ENCODE measurements around the gene TYW1. TPM values are rescaled to one million over a fixed set of nuclear protein-coding genes. Genes with fewer than 3 reads are reported as not detected.
"Not testable (repeated sequence)": the region's sequence is repeated elsewhere in the genome, so short reads cannot be mapped to it uniquely, and the experiment has no call there.

TYW1 gene
- total RNA-seq, 1 donor from 2014 or later = 11.1 TPM

GRCh38 chr7:67229018-67229417 lies 232.4 kb downstream of the TYW1 start:
- not testable (repeated sequence) for DNase-seq, H3K36me3 ChIP-seq
- peak overlapping the region; percentile 52 for H3K27ac ChIP-seq (replicated peaks)

GRCh38 chr7:67230029-67230428 lies 233.4 kb downstream of the TYW1 start:
- H3K27me3 ChIP-seq (ENCODE audit: low read depth); H3K36me3 ChIP-seq; DNase-seq; intact Hi-C loops (cut with micrococcal nuclease); H3K9me3 ChIP-seq (replicated peaks); H3K4me3 ChIP-seq: not testable (repeated sequence)
- Histone ChIP-seq H3K27ac (replicated peaks) (peak overlapping the region; percentile 52), H3K4me1 (peaks cover 19% of the 10 kb centered on the region)

More at GRCh38 chr7:67229018-67229417, 232.4 kb downstream of the TYW1 start:
- peaks cover 19% of the 10 kb centered on the region for H3K4me1 ChIP-seq
- H3K4me3 ChIP-seq; intact Hi-C loops (cut with micrococcal nuclease); H3K9me3 ChIP-seq (replicated peaks); H3K27me3 ChIP-seq (ENCODE audit: low read depth): not testable (repeated sequence)

DNA sequence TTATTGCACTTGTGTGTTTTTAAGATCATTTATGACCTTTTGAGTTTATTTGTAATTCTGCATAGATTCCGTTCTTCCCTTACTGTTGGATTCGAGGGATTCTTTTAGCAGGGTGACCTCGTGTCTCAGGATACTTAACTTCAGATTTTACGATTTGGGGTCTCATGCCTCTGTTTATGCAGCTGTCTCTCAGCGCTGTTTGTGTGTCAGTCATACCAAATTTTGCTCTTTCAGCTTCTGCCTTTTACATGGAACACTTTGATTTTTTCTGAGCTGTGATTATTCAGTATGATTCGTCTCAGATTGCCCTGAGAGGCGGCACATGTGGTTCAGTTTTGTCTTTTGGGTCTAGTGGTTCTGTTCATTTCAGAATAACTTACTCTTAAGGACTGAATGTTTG lies 236.9 kb downstream of the TYW1 start:
- H3K4me3 ChIP-seq; DNase-seq; H3K27me3 ChIP-seq (ENCODE audit: low read depth): not testable (repeated sequence)

GRCh38 chr7:67236216-67236615 lies 239.6 kb downstream of the TYW1 start:
- intact Hi-C loops (cut with micrococcal nuclease); DNase-seq; H3K4me3 ChIP-seq; H3K9me3 ChIP-seq (replicated peaks); H3K36me3 ChIP-seq; H3K27me3 ChIP-seq (ENCODE audit: low read depth); H3K4me1 ChIP-seq: not testable (repeated sequence)
- peak overlapping the region; percentile 47 for H3K27ac ChIP-seq (replicated peaks)

More for the DNA sequence above, 236.9 kb downstream of the TYW1 start:
- intact Hi-C loops (cut with micrococcal nuclease); H3K27ac ChIP-seq (replicated peaks); H3K36me3 ChIP-seq; H3K9me3 ChIP-seq (replicated peaks): not testable (repeated sequence)
- peaks cover 12% of the 10 kb centered on the region for H3K4me1 ChIP-seq

DNA sequence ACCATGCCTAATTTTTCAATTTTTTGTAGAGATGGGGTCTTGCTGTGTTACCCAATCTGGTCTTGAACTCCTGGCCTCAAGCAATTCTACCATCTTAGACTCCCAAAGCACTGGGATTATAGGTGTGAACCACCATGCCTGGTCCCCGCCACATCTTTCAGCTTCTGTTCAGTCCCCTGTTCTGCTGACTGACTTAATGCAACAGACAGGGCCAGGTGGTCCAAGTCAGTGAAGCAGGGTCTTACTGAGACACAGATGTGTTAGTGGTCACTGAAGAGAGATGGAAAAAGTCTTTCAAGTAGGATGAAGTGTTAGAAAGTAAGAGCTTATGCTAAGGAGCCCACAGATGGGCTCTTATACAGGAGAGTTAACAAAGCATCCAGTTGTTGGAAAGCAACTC lies 246.2 kb downstream of the TYW1 start:
- DNase-seq; H3K9me3 ChIP-seq (replicated peaks); H3K27ac ChIP-seq (replicated peaks); H3K4me3 ChIP-seq; H3K4me1 ChIP-seq; intact Hi-C loops (cut with micrococcal nuclease); H3K36me3 ChIP-seq; H3K27me3 ChIP-seq (ENCODE audit: low read depth): not testable (repeated sequence)

DNA sequence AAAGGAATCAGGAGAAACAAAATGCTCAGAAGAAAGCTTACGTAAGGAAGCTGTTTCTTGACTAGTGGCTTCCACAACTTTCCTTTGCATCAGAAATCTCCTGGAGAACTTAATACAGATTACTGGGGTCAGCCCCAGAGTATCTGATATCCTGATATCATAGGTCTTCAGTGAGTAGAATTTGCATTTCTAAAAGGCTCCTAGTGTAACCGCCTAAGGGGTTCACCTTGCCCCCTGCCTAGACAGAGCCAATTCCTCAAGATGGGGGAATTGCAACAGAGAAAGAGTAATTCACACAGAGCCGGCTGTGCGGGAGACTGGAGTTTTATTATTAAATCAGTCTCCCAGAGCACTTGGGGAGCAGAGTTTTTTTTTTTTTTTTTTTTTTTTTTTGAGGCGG lies 251.7 kb downstream of the TYW1 start:
- H3K9me3 ChIP-seq (replicated peaks) = peaks cover 18% of the 10 kb centered on the region
- H3K4me3 ChIP-seq; H3K4me1 ChIP-seq; H3K27me3 ChIP-seq (ENCODE audit: low read depth); DNase-seq; intact Hi-C loops (cut with micrococcal nuclease); H3K27ac ChIP-seq (replicated peaks): not testable (repeated sequence)
- H3K36me3 ChIP-seq = peaks cover 22% of the 10 kb centered on the region

DNA sequence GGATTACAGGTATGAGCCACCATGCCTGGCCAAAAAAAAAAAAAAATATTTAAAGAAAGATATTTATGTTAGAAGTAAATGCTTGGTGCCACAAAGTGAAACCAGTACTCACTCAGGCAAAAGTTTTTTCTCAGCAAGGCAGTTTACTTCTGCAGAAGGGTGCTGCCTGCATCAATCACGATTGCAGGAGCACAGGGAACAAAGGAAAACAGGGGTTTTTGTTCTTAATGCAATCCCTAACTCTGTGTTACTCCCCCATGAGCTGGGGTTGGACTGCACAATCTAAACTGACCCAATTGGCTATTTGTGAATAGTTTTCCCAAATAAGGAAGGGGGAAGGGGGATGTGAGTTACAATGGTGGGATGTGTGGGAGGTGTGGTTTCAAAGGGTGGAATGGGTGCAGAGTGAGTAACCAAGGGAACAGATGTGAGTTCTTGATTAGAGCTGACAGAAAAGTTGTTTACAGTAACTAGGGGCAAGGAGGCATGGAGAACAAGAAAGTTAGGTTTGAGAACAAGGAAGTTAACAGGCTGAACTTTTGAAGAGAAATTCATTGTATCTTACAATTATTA lies 255.4 kb downstream of the TYW1 start:
- Histone ChIP-seq H3K36me3 (peaks cover 22% of the 10 kb centered on the region), H3K27ac (replicated peaks) (no peak overlapping the region), H3K4me3 (no peak overlapping the region), H3K9me3 (replicated peaks) (peaks cover 12% of the 10 kb centered on the region), H3K27me3 (ENCODE audit: low read depth) (no peaks in the 10 kb centered on the region), H3K4me1 (no peaks in the 10 kb centered on the region)
- DNase-seq = no peak
- intact Hi-C loops (cut with micrococcal nuclease) = no loop called here
- TF ChIP-seq CTCF (IDR thresholded peaks at IDR 0.05; ENCODE audit: borderline replicate concordance) = no peak

DNA sequence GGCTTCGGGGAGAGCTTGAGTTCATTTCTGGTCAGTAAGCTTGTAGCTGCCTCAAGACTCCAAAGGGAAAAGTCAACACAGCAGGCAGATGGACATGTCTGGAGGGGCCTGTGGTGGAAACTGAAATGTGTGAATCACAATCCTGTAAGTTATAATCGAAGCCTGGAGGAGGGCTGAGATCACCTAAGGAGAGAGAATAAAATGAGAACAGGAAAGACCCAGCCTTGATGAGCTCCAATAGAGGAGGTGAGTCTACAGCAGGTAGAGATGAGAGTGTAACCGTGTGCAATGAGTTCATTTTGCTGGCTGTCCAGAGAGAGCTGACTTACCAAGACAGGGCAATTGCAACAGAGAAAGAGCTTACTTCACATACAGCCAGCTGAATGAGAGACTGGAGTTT lies 258.4 kb downstream of the TYW1 start:
- DNase-seq; H3K4me1 ChIP-seq; H3K4me3 ChIP-seq; H3K27ac ChIP-seq (replicated peaks); intact Hi-C loops (cut with micrococcal nuclease); H3K27me3 ChIP-seq (ENCODE audit: low read depth): not testable (repeated sequence)
- Histone ChIP-seq H3K36me3 (peaks cover 29% of the 10 kb centered on the region), H3K9me3 (replicated peaks) (peaks cover 12% of the 10 kb centered on the region)

DNA sequence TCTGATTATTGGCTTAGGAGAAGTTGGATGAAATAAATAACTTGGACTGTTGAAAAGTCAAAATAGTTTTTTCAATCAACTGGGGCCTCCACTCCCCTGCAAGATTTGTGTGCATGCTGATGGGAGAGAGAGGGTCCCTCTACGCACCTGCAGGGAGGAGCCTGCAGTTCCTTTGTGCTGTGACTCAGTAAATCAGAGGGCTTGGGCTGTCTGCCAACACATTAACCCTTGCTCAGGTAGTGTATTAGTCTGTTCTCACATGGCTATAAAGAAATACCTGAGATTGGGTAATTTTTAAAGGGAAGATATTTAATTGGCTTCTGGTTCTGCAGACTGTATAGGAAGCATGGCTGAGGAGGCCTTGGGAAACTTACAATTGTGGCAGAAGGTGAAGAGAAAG lies 261.1 kb downstream of the TYW1 start:
- H3K4me3 ChIP-seq; H3K4me1 ChIP-seq; DNase-seq; H3K9me3 ChIP-seq (replicated peaks); H3K27me3 ChIP-seq (ENCODE audit: low read depth); H3K27ac ChIP-seq (replicated peaks); intact Hi-C loops (cut with micrococcal nuclease): not testable (repeated sequence)
- H3K36me3 ChIP-seq = peaks cover 11% of the 10 kb centered on the region

DNA sequence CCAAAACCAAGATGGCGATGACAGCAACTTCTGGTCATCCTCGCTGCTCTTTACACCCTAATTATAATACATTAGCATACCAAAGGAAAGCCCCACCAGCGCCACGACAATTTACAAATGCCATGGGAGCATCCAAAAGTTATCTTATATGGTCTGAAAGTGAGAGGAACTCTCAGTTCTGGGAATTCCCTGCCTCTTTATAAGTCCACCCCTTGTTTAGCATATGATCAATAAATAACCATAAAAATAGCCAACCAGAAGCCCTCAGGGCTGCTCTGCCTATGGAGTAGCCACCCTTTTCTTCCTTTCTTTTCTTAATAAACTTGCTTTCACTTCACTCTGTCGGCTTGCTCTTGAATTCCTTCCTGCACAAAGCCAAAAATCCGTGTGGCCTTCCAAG lies 262.7 kb downstream of the TYW1 start:
- H3K36me3 ChIP-seq = peaks cover 17% of the 10 kb centered on the region
- H3K4me3 ChIP-seq; H3K27ac ChIP-seq (replicated peaks); H3K9me3 ChIP-seq (replicated peaks); H3K4me1 ChIP-seq; DNase-seq; intact Hi-C loops (cut with micrococcal nuclease); H3K27me3 ChIP-seq (ENCODE audit: low read depth): not testable (repeated sequence)

GRCh38 chr7:67260166-67260586 lies 263.5 kb downstream of the TYW1 start:
- H3K4me1 ChIP-seq; DNase-seq; H3K9me3 ChIP-seq (replicated peaks); H3K4me3 ChIP-seq; intact Hi-C loops (cut with micrococcal nuclease); H3K27me3 ChIP-seq (ENCODE audit: low read depth); H3K27ac ChIP-seq (replicated peaks): not testable (repeated sequence)
- H3K36me3 ChIP-seq = peaks cover 25% of the 10 kb centered on the region

DNA sequence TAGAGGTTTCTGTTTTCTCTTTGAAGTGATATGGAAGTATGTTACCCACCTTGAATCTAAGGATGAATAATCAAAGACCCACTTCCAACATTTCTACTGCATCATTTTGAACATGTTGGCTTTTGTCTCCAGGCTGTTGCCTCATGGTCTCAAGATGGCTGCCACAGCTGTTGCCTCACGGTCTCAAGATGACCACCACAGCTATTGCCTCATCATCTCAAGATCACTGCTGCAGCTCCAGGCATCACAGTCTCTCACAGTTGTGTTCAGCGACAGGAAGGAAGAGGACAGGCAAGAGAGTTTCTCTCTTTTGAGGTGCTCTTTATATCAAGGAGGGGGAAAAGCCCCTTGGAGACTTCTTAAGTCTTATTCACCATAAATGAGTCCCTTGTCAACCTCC lies 267.4 kb downstream of the TYW1 start:
- DNase-seq; H3K4me3 ChIP-seq; H3K4me1 ChIP-seq; intact Hi-C loops (cut with micrococcal nuclease); H3K27me3 ChIP-seq (ENCODE audit: low read depth); H3K27ac ChIP-seq (replicated peaks); H3K9me3 ChIP-seq (replicated peaks): not testable (repeated sequence)
- H3K36me3 ChIP-seq = peaks cover 26% of the 10 kb centered on the region

DNA sequence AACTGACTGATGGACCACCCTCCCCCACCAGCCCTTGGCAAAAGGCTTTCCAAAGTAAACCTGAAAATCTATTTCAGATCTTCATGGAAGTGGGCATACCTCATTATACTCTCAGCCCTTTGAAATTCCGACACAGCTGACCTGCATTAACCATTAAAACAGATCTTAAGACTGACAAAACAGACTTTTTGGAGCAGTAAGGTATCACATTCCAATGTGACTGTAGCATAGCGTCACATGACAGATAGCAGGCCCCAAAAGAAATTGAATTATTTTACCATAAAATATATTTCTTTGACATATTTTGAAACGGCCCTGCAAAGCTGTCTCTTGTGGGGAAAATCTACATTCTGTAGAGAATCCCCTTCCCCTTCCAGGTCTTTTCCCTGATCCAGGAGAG lies 269.4 kb downstream of the TYW1 start:
- H3K4me1 ChIP-seq; intact Hi-C loops (cut with micrococcal nuclease); DNase-seq; H3K9me3 ChIP-seq (replicated peaks); H3K27me3 ChIP-seq (ENCODE audit: low read depth); H3K27ac ChIP-seq (replicated peaks); H3K4me3 ChIP-seq: not testable (repeated sequence)
- peaks cover 18% of the 10 kb centered on the region for H3K36me3 ChIP-seq

Measured in left ventricle myocardium inferior (tissue), 1 donor.